T-helper 1 cell (primary cell): ENCODE data around the gene POU6F2.

Experiments used
- DNase-seq, 5 donors: peaks; one replicate each; pipeline ENCODE4 v3.0.0-alpha.2; 2012 to 2020

Gene POU6F2

DNA sequence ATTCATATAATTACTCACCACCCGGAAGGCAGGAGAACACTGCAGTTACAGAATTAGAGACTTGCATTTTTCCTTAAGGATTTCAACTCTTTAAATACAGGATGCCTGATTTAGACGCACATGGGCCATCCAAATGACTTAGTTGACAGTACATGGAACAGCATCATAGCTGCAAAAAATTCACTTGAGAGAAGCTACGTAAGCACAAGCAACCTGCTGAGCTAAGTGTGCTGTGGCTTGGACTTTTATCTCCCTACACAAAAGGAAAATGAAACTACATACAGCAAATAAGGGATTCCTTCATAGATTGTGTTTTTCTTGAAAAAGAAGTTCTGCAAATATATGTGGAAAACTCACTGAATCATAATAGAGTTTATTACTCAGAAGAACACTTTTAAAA, 152.6 kb downstream of the POU6F2 start:
- DNase-seq, result no peak

DNA sequence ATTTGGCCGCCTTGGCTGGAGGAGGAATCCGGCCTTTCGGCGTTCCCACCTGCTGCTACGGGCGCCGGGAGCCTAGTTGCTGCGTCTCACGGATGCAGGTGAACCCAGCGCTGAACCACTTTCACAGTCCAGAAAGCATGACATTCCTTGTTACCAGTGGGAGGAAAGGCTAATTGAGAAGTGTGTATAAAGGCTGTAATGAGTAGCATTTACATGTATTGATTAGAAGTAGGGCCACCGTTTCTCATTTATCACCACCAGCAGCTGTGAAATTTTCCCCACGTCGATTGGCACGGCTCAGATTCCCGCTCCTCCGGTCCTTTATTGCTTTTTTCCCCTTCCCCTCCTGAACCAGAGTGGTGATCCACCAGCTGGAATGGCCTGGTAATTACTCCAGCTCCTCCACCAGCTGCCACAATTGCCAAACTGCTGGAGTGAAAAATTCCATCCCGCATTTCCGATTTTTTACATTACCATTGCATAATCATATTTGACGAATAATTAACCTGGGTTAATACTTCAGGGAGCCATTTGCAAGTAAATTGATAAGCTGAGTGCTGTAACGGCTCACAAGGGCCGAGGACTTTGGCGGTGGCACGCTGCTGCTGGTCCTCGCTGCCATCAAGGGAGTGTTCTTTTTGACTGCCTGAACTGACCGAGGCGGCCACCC, 153.3 kb downstream of the POU6F2 start:
- no peak for DNase-seq

DNA sequence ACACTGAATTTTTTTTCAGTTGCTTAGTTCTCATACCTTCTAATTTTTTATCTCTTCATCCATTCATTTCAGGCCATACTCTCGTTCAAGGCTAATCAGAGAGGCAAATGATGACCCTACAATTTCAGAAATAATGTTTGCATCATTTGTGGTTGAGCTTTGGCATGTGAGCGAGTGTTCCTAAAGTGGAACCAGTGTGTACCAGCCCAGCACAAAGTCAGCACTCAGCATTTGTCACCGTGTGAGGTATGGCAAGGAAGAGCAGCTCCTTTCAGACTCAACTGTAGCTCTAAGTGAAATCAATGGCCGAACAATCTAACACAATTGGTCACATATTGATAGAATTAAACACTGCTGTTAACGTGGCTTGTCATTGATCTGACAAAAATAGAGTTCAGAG, 154.6 kb downstream of the POU6F2 start:
- DNase-seq, result no peak

DNA sequence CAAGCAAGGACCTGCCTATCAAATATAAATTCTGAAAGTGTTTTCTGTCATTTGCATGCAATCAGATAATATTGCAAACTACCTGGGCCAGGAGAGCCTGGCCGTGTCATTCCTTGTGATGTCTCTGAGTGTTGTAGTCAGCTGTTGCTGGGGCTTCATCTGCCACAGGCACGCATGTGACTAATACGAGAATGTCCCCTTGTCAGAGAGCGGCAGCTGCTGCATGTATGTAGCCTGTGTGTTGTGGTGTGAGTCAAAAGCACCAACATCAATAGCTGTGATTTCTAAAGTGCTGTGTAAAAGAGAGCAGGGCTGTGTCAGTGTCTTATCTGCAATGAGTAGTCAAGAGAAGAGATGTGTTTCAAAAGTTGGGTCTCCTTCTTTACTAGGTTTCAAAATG, 155.4 kb downstream of the POU6F2 start:
- DNase-seq, result no peak

DNA sequence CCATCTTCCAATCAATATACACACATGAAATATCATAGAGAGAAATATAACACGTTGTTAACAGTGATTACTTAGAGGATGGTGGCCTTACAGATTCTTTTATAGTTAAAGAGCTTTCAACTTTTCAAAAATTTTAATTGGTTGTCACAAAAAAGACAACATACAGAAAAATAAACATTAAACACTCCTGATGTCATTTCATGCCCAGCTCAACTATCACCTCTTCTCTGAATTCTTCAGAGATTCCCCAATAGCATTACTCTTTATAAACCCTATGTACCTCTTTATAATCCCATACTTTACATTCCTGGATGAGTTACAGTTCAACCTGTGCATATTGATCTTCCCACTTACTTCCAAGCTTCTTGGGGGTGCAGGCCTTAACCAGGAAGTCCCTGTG, 159.8 kb downstream of the POU6F2 start:
- DNase-seq, result no peak

DNA sequence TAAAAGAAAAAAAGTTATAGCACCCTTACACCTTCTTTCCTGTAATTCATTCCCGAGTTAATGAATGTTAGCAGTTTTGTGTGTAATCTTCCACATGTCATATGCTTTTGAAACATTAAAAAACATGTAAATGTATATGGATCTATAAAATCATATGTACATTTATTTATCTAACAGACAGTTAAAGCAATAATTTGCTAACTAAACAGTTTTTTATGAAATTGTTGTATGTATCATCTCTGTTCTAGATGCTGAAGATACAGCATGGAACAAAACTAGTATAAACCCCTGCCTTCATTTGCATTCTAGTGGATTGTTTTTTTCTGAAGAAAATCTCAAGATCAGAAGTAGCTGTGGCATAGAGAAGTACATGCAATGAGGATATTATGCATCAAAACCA, 165.0 kb downstream of the POU6F2 start:
- no peak for DNase-seq

DNA sequence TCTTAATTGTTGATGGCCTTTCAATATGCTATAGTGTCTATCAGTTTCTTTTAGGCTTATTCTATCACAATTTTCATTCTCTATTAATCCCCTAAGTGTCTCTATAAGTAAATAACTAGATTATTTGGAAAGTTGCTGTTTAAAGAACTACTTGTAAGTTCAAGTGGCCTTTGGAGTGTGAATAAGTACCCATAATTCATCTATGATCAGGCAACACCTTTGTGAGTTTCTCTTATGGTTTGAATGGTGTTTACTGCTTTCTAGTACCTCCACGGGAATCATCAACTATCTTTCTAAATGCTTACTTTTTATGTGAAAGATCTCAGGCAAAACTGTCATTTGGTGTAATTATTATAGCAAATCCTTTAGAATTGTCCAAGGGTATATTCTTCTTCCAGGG, 166.7 kb downstream of the POU6F2 start:
- DNase-seq, result no peak

DNA sequence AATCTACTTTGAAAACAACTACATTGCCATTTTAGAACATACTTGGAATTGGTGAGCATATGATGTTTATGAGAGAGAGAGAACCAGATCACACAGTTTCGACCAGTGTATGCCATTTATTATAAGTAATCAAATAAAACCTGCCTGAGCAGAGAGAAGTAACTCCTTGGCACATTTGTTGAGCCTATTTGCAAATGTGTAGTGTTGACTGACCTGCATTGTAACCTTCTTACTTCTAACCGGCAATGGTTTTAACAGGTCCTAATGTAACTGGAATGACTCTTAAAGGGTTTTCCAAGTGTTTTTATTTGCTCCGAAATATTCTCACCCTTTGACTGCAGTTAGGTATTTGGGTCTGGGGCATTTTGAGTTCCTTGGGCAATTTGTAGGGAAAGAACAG, 167.6 kb downstream of the POU6F2 start:
- DNase-seq, result no peak

DNA sequence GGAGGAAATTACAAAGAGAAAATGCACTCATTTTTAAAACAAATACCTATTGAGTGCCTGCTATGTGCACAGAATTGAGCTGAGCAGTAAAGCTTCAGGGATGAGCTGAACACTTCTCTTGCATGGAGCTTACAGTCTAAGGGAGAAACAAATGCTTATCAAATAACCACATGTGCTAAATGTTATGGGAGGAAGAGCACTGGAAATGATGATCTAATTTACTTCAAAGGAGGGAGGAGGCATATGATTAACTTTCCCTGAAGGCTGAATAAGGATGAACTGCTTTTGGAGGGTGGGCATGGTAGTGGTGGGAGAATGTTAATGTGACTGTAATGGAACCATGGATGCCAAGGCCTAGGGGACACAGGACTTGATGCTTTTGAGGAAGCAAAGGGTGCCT, 168.2 kb downstream of the POU6F2 start:
- DNase-seq, result no peak

DNA sequence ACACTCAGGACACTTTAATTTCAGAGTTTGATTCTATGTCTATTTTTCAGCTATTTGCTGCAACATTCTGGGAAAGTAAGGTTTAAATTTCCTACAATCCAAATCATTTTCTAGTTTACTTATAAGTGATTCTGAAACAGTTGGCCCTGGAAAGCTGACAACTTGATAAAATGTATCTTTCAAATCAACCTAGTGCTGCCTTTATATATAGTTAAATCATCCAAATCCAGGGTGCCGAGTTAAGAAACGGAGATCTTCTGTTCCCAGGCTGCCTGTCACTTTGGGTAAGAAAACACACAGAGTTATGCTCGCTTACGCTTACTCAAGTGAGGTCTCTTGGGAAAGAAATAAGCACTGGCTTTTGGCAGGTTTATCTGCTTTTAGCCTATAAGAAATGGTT, 175.0 kb downstream of the POU6F2 start:
- no peak for DNase-seq

DNA sequence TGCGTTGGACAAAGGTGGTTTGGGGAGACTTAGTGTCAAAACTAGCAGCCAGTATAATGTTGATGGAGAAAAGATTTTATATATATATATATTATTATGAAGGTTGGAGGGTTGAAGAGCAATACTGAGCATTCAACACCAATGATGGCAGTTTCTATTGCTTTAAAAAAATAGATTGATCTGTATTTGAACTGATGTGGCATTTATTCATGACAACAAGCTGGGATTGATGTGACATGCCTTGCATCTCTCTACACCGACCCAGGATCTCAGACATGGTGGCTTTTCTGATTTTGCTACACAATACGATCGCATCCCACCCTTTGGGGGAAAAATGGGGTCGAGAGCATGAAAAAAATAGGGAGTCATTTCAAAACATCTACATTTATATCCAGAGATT, 175.4 kb downstream of the POU6F2 start:
- no peak for DNase-seq

DNA sequence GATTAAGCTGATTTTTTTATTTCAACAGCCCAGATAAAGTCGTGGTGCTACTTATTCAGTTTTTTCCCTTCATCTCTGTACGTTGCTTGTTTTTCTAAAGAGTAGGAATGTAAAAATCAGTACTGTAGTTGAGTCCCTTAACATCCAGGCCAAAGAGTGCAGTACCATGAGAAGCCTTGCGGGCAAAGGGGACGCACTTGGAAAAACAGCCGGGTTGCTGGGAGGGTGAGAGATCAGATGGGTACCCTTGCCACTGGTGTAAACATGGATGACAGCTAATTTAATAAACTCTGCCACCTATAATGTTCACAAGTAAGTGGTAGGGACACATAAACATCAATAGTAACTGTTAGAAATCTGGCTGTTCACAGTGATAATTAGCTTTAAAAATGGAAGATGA, 175.9 kb downstream of the POU6F2 start:
- no peak for DNase-seq

DNA sequence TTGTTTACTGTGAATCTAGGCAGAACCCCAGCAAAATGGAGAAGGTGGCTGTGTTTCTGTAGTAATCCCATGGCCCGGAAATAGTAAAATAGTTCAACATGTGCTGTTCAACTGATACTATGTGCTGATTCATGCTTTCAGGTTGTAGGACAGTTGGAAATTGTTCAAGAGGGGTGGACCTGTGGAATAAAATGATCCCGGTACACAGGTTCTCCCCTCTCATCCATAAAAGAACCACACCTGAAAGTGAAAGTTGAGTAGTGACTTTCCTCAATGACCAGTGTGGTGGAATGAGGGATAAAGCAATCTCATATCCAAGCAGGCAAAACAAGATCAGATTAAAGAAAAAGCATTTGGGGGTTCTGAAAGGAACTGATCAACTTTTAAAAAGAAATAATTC, 177.1 kb downstream of the POU6F2 start:
- DNase-seq, result no peak

DNA sequence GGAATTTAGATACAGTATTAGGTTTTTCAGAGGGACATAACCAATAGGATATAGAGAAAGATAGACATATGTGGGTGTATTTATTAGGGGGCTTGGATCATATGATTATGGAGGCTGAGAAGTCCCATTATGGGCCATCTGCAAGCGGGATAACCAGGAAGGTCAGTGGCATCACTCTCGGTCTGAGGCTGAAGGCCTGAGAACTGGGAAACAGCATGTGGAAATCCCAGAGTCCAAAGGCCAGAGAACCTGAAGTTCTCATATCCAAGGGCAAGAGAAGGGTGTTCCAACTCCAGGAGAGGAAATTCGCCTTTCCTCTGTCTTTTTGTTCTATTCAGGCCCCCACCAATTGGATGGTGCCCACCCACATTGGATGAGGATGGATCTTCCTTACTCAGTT, 180.7 kb downstream of the POU6F2 start:
- DNase-seq, result no peak

DNA sequence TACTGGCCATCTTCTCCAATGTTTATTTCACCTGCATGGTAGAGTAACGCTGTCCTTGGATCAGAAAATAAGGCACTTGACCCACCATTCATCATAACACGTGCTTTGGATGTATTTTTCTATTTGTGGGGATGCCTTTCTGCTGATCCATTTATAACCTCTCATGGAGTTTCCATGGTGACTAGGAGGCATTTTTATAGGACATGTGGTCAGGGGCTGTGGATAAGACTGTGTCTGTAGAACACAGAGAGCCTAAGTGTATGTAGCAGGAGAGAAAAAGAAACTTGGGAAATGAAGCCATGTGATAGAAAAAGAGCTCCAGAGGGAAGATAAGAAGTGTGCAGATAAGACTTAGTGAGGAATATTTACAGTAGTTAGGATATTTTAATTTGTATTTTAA, 184.2 kb downstream of the POU6F2 start:
- DNase-seq, result no peak

DNA sequence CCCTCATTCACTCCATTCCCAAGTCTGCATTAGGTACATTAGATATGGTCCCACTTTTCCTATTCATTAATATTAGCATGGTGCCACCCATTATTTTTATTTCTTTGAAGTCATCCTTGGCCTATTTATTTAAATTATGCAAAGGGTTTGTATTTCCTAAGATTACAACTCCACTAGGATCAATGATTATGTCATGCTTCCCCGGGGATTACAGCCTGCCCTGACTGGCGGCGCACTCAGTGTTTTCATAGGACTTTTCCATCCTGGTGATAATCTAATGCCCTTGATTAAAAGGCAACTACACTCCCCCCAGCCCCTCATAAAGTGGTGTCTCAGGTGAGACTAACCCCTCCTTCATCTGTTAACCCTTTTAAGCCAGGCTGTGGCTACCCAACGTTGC, 187.2 kb downstream of the POU6F2 start:
- DNase-seq, result no peak

DNA sequence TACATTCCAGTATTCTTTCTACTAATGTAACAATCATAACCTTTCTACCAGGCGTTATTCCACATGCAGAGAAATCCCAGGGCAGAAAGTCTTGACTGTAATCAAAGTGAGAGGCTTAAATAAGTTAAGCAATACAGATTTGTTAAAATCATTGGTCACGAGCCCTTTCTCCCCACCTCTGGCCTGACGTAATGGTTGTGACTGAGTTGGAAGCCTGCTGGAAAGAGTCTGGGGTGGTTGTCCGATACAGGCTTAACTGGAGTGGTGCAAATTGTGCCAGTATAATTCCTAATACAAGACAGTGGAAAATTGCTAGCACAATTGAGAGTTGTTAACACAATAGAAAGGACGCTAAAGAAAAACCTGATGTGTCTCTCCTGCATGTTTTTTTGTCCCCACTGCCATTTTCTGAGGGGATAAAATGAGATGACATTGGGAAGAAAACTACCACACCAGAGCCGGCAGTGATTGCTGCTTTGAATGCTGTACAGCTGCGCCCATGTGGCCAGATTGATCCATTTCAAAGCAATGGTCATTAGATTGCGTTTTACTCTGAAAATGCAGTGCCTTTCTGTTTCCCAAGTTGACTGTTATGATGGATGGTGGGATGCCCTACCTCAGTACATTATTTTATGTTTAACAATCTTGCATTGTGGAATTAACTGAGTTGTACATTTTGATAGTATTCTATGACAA, 190.8 kb downstream of the POU6F2 start:
- DNase-seq, result no peak

DNA sequence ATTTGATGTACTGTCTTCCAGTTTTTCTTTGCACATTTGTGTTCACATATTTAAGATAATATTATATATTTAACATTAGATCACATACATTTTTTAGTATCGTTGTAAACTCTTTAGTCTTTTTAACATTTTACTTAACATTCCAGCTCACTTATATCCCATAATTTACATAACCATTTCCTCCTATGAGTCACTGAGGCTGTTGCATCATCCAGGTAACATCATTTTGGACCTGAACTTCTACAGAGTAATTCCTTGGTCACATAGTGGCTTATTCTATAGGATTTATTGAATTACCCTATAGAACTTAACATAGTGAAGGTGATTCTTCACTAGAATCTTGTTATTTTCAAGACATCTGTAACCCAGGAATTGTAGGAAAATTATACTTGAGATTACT, 194.4 kb downstream of the POU6F2 start:
- no peak for DNase-seq

DNA sequence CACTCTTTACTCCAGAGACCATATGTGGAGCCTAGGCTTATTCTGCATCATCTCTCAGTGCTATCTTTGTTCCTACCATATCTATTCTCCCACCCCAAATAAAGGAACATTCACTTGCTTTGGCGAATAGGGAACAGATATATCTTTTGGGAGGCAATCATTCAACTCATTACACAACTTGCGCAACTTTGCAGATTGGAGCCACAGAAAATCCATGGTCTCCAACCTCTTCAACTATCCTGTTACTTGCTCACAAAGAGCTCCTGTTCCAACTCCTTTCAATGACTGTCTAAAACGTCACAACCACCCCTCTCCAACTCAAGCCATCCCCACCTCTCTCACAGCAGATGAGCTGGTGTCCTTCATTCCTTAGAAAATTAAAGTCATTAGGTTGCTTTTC, 203.7 kb downstream of the POU6F2 start:
- DNase-seq, result no peak

DNA sequence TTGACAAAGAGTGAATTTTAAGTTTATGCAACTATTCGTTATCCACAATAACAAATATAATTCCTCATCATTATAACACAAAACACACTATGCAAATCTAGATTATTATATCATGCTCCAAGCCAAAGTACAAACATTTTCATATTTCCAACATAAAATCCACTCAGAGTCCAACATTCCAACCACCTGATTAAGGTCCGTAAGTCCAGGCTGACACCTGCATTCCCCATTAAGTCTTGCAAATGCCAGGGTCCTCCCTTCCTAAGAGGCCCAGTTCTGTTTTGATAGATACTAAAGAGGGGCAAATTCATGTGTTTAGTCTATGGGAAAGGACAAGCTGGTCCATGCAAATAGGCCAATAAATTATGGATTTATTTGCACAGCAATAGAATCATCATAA, 206.1 kb downstream of the POU6F2 start:
- DNase-seq, result no peak

DNA sequence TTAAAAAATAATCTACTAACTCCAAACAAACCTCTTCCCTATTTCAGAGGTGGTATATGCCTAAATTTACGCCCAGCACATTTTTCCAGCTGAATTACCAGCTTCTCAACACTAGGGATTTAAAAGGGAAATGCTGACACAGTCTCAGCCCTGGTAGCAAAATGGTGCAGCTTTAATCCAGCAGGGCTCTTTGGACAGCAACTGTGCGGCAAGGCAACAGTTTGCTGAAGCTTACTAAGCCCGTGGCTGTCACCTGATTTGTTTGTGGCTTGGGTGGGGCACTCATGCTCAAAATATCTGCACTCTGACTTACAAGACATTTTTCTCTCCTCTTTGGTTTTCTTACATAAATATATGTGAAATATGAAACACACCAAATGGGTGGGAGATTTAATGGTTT, 206.7 kb downstream of the POU6F2 start:
- DNase-seq, result no peak

DNA sequence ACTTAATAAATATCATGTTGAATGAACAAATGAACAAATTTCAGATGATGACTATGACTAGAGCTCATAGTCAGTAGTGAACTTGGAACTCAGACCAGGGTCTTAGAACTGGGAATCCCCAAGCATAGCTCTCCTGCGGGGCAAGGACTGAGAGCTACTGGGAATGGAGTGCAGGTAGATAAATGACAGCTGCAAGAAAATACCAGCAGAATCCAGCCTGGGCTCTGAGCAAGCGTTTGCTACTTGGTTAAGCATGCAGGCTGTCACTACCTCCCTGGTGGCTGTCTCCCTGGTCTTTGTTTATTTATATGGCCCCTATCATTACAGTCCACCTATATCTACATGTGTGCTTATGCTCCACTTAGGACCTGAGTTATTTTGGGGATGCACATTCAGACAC, 208.4 kb downstream of the POU6F2 start:
- no peak for DNase-seq

DNA sequence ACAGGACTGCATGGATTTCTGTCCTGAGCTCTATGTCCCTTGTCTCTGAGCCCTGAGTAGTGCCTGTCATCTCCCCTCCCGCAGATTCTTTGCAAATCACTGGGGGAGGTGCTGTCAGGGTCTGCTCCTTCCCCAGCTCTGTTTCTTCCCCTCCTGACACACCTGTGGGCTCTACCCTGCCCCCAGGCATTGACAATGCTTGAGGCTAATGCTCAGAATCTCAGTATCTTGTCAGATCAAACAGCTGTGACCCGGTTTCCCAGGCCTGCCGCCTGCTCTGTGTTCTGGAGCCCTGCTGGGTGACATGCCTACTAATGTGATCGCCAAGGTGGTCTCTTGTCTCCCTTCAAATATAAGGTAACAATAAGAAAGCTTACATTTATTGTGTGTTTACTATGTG, 209.0 kb downstream of the POU6F2 start:
- no peak for DNase-seq

DNA sequence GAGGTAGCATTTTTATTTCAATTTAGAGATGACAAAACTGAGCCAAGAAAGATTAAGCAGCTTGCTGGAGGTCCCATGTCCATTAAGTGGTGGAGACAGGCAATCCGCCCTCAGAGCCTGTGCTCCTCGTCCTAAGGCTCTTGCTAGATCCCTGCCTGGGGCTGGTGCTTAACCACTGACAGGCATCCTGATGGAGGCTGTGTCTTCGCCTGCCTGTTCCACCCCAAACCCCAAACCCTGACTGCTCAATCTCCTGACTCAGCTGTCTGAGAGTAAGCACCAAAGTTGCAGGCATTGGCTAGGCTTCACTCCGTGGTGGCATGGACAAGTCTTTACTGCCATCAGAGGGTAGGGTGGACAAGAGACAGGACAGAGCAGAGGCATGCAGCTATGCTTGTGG, 209.4 kb downstream of the POU6F2 start:
- no peak for DNase-seq

DNA sequence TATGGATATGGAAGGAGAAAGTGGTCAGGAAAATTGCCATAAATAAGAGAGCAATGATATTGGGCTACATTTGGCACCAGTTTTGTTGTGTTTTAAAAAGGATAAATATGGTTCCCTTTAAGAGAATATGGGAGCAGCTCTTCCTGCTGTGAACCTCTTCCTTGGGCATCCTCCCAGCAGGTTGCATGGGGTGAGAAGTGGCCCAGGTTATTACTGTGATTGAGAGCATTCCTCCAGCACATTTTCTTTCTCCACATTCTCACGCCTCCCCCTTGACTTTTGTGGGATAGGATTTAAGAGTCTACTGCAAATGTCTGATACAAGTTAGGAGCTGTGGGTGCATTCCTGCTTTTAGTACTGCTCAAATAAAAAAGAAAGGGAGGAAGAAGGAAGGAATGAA, 214.8 kb downstream of the POU6F2 start:
- no peak for DNase-seq
